PC-3 (cell line): ENCODE measurements around the gene ACAP3.

Experiments used
- EZH2 ChIP-seq: fragments of 300-600 bp; sonication (generic); IDR thresholded peaks from one replicate; pipeline ENCODE4 v1.6.1; 2017; ENCODE audit warnings: antibody characterized with exemption, mild to moderate bottlenecking, low read length; ENCODE audit not compliant: unreplicated experiment
- EZH2phosphoT487 ChIP-seq: fragments of 300-600 bp; sonication (generic); IDR thresholded peaks from 2 replicates; pipeline ENCODE4 v1.6.1; 2018; ENCODE audit warnings: mild to moderate bottlenecking, antibody characterized with exemption, low read length, borderline replicate concordance
- TF ChIP-seq, protein P1 (sequence below): fragments of 300-600 bp; sonication (generic); conservative IDR thresholded peaks from 2 replicates; pipeline ENCODE4 v1.5.1; 2017; ENCODE audit warnings: antibody characterized with exemption, low read depth, mild to moderate bottlenecking, low read length

DNA sequence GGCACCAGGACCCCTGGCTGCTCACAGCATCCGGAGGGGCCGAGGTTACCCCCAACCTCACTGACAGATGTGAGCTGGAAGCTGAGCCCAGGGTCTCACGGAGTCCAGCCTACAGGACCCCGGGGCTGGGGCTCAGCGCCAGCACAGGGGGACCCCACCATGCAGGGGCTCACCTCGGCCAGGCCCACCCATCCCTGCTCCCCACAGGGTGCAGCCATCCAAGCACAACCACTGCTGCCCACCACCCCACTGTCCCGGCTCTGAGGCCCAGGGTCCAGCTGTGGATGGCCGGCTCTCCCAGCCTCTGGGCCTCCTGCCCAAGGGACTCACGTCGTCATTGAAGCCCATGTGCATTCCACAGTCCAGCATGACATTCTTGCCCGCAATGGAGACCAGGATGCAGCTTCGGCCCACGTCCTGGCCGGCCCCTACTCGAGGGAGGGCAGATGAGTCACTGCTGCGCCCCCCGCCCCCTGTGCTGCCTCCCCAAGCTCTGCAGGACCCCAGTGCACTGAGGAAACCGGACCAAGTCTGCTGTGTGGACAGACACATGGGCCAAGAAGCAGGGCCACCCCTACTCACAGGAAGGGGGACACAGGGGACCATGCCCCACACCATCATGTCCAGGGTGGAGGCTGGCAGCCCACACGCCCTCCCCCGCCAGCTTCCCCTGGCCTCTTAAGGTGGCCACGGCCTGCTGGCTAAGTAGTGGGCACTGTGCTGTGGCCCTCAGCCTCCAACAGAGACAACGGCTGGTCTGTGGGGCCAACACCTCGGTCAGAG lies 13.1 kb upstream of the ACAP3 start:
- TF ChIP-seq, protein P1, sequence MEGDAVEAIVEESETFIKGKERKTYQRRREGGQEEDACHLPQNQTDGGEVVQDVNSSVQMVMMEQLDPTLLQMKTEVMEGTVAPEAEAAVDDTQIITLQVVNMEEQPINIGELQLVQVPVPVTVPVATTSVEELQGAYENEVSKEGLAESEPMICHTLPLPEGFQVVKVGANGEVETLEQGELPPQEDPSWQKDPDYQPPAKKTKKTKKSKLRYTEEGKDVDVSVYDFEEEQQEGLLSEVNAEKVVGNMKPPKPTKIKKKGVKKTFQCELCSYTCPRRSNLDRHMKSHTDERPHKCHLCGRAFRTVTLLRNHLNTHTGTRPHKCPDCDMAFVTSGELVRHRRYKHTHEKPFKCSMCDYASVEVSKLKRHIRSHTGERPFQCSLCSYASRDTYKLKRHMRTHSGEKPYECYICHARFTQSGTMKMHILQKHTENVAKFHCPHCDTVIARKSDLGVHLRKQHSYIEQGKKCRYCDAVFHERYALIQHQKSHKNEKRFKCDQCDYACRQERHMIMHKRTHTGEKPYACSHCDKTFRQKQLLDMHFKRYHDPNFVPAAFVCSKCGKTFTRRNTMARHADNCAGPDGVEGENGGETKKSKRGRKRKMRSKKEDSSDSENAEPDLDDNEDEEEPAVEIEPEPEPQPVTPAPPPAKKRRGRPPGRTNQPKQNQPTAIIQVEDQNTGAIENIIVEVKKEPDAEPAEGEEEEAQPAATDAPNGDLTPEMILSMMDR: no peak
- TF ChIP-seq EZH2 (no peak), EZH2phosphoT487 (no peak)
